IMR-90 (cell line): Measurements from ENCODE around the gene EAF1. TPM values are rescaled to one million over a fixed set of nuclear protein-coding genes. Genes with fewer than 3 reads are reported as not detected.

Experiments used
- ATAC-seq: fragments of 200-7000 bp; cut with Tn5 transposase; 2 replicates; pipeline ENCODE4 v1.9.1; 2020; ENCODE audit warnings: low read depth, mild to moderate bottlenecking, moderate library complexity
- BruUV-seq: library from RNA; stranded (reverse); fragments of 400-500 nt; replicated peaks from 2 replicates; lab custom pipeline; 2021; lab: Mats Ljungman, UMichigan
- CTCF ChIA-PET: fragments of 300-600 bp; formaldehyde crosslinking; extraction: SDS; loops from one replicate; lab custom pipeline; 2021; ENCODE audit warnings: antibody characterized with exemption; lab: Yijun Ruan, JAX
- POLR2A ChIA-PET: fragments of 300-600 bp; sonication (Branson Sonifier 250); formaldehyde crosslinking; loops from one replicate; lab custom pipeline; 2022; ENCODE audit warnings: antibody characterized with exemption; ENCODE audit not compliant: unreplicated experiment; lab: Charles Lee
- DNase-seq: peaks from one replicate; pipeline ENCODE4 v3.0.0; 2013
- H2AFZ ChIP-seq: replicated peaks from 2 replicates; pipeline ENCODE3; 2013; ENCODE audit warnings: low read length, mild to moderate bottlenecking; ENCODE audit not compliant: poor library complexity
- H2AK5ac ChIP-seq: 2 replicates; pipeline ENCODE4 v1.6.1; 2013; ENCODE audit warnings: low read depth, low read length, inconsistent platforms
- H2AK9ac ChIP-seq: replicated peaks from 2 replicates; pipeline ENCODE3; 2013; ENCODE audit warnings: mild to moderate bottlenecking, low read depth, low read length, moderate library complexity; ENCODE audit not compliant: poor library complexity
- H2BK120ac ChIP-seq: 2 replicates; pipeline ENCODE4 v1.6.1; 2013; ENCODE audit warnings: low read depth, low read length, inconsistent platforms
- H2BK15ac ChIP-seq: 3 replicates; pipeline ENCODE4 v1.6.1; 2013; ENCODE audit warnings: low read depth, low read length, inconsistent platforms
- H2BK20ac ChIP-seq: 2 replicates; pipeline ENCODE4 v1.6.1; 2013; ENCODE audit warnings: low read depth, mild to moderate bottlenecking, inconsistent platforms, low read length, moderate library complexity
- H2BK5ac ChIP-seq: 2 replicates; pipeline ENCODE4 v1.6.1; 2013; ENCODE audit warnings: mild to moderate bottlenecking, low read depth, low read length, inconsistent platforms; ENCODE audit not compliant: poor library complexity, severe bottlenecking
- H3K14ac ChIP-seq: replicated peaks from 2 replicates; pipeline ENCODE4 v1.6.1; 2013; ENCODE audit warnings: low read depth, low read length, inconsistent platforms
- H3K18ac ChIP-seq: 2 replicates; pipeline ENCODE4 v1.6.1; 2013; ENCODE audit warnings: low read depth, low read length, control low read depth
- H3K23ac ChIP-seq: 2 replicates; pipeline ENCODE4 v1.6.1; 2013; ENCODE audit warnings: low read depth, low read length, inconsistent platforms
- H3K27ac ChIP-seq: 2 replicates; pipeline ENCODE4 v1.5.1; 2013; ENCODE audit warnings: mild to moderate bottlenecking, control low read depth, low read length; ENCODE audit not compliant: insufficient read depth
- H3K27me3 ChIP-seq: 2 replicates; pipeline ENCODE4 v1.6.1; 2013; ENCODE audit warnings: low read length; ENCODE audit not compliant: control insufficient read depth, insufficient read depth
- H3K36me3 ChIP-seq: 2 replicates; pipeline ENCODE4 v1.6.1; 2013; ENCODE audit warnings: low read length, mixed read lengths; ENCODE audit not compliant: control insufficient read depth, insufficient read depth
- H3K4ac ChIP-seq: 2 replicates; pipeline ENCODE4 v1.6.1; 2013; ENCODE audit warnings: low read depth, low read length, inconsistent platforms
- H3K4me1 ChIP-seq: 2 replicates; pipeline ENCODE4 v1.6.1; 2013; ENCODE audit warnings: low read length, mixed read lengths; ENCODE audit not compliant: control insufficient read depth, insufficient read depth
- H3K4me2 ChIP-seq: 2 replicates; pipeline ENCODE4 v1.6.1; 2013; ENCODE audit warnings: low read depth, mild to moderate bottlenecking, control low read depth, low read length, moderate library complexity
- H3K4me3 ChIP-seq: 2 replicates; pipeline ENCODE4 v1.5.1; 2013; ENCODE audit warnings: low read depth, mild to moderate bottlenecking, control low read depth, low read length, moderate library complexity; ENCODE audit not compliant: insufficient read depth
- H3K56ac ChIP-seq: 2 replicates; pipeline ENCODE4 v1.6.1; 2013; ENCODE audit warnings: low read length, inconsistent platforms; ENCODE audit not compliant: insufficient read depth; ENCODE audit errors: extremely low read depth
- H3K79me1 ChIP-seq, 2 experiments: 2 replicates each; pipeline ENCODE4 v1.6.1; 2013; ENCODE audit warnings: low read length in 2 of 2, inconsistent platforms in 1 of 2, low read depth in 1 of 2
- H3K9ac ChIP-seq: 2 replicates; pipeline ENCODE4 v1.6.1; 2013; ENCODE audit warnings: low read depth, low read length, control low read depth
- H3K9me1 ChIP-seq: 2 replicates; pipeline ENCODE4 v1.6.1; 2013; ENCODE audit warnings: low read length, inconsistent platforms; ENCODE audit not compliant: insufficient read depth
- H3K9me3 ChIP-seq: 2 replicates; pipeline ENCODE4 v1.6.1; 2013; ENCODE audit warnings: low read length; ENCODE audit not compliant: control insufficient read depth, insufficient read depth
- H4K20me1 ChIP-seq: 2 replicates; pipeline ENCODE4 v1.6.1; 2013; ENCODE audit warnings: low read length, inconsistent platforms; ENCODE audit not compliant: insufficient read depth
- H4K5ac ChIP-seq: 2 replicates; pipeline ENCODE4 v1.6.1; 2013; ENCODE audit warnings: mild to moderate bottlenecking, low read depth, low read length, control low read depth
- H4K8ac ChIP-seq, 2 experiments: 2 replicates each; pipeline ENCODE4 v1.6.1; 2013; ENCODE audit warnings: low read depth in 2 of 2, low read length in 2 of 2, control low read depth in 1 of 2, inconsistent platforms in 1 of 2
- H4K91ac ChIP-seq: 2 replicates; pipeline ENCODE4 v1.6.1; 2013; ENCODE audit warnings: low read depth, low read length, inconsistent platforms; ENCODE audit not compliant: insufficient read depth
- MAFK ChIP-seq: IDR thresholded peaks from 2 replicates; pipeline ENCODE4 v1.6.1; 2012; ENCODE audit warnings: low read depth, low read length, improper control_type of control experiment
- WGBS, 2 experiments: methylation state at CpG; one replicate each; pipeline versions ENCODE4 v1.1.5 to v1.1.7; 2013; ENCODE audit warnings: missing lambda C conversion rate in 2 of 2; ENCODE audit not compliant: insufficient read length in 1 of 2; ENCODE audit errors: extremely low coverage in 2 of 2; 5-methylcytosine and 5-hydroxymethylcytosine counted together
- dilution Hi-C: fragments of 300-500 bp; cut with HindIII; formaldehyde crosslinking; loops from one replicate; pipeline ENCODE4 v1.14.3; 2018; ENCODE audit warnings: low sequenced_read_pairs; ENCODE audit not compliant: unreplicated experiment
- in situ Hi-C: fragments of 300-500 bp; cut with MboI; formaldehyde crosslinking; loops from 3 replicates; pipeline ENCODE4 v1.14.3; 2019; ENCODE audit warnings: low sequenced_read_pairs, inconsistent platforms, mixed read lengths
- intact Hi-C: fragments of 100-400 bp; cut with micrococcal nuclease; formaldehyde crosslinking; loops from 2 replicates; pipeline ENCODE4 v1.10.0; 2022
- polyA plus RNA-seq, 3 experiments: library from polyadenylated mRNA; depleted of rRNA; stranded (reverse); fragments of >200 nt; gene quantifications; 2 replicates each; pipeline ENCODE4 v1.2.3, GENCODE V29; 2012; ENCODE audit warnings: low replicate concordance in 1 of 3
- total RNA-seq: library from RNA; depleted of rRNA; stranded (reverse); fragments of >200 nt; gene quantifications from 2 replicates; pipeline ENCODE4 v1.2.3, GENCODE V29; 2012

Gene EAF1
- total and polyA plus RNA-seq, 2 of the 4 experiments (the other 2 are of a cell fraction): 7.0 to 21.3 TPM

DNA sequence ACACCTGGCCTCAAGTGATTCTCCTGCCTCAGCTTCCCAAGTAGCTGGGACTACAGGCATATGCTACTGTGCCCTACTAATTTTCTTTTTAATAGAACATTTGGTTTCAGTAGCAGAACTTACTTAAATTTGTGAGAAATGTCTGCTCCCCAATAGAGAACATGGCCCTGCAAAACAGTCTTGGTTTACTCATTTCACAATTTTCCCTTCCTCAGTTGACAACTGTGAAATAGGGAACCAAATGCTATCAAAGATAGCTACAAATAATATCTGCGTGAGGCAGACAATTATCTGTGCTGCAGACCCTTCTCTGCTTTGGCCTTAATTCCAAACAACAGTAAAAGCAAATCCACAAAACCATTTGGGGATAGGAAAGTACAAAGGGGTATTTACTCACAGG lies 22.6 kb upstream of the EAF1 start:
- no peaks in the 10 kb centered on the region for H3K79me1 ChIP-seq
- TF ChIP-seq MAFK: no peak
- H2BK15ac ChIP-seq: no peak overlapping the region
- WGBS, 2 experiments: no CpG with 5 or more reads among the region's 1 CpG
- no peak overlapping the region for H3K4ac ChIP-seq
- no peak overlapping the region for H3K14ac ChIP-seq
- H3K36me3 ChIP-seq: peaks cover 6% of the 10 kb centered on the region; the same call in 1 of the 2 replicates
- no peak overlapping the region for H3K9ac ChIP-seq
- H4K8ac ChIP-seq: no peak overlapping the region
- no peak overlapping the region for H2BK5ac ChIP-seq
- no peak overlapping the region for H3K23ac ChIP-seq
- ATAC-seq: no peak
- no peak overlapping the region for H4K5ac ChIP-seq
- no peak overlapping the region for H2AK5ac ChIP-seq
- H3K9me1 ChIP-seq: 0 out of 2 replicates have a peak, but pooled peaks cover 3% of the 10 kb centered on the region
- no peak overlapping the region for H3K4me2 ChIP-seq
- POLR2A ChIA-PET: no interaction called here
- DNase-seq: no peak
- H2BK120ac ChIP-seq: no peak overlapping the region
- H2AFZ ChIP-seq: no peak overlapping the region
- no peaks in the 10 kb centered on the region for H3K4me1 ChIP-seq
- intact Hi-C loops: loop anchor here (1.0 to 10.0 kb wide), 3 partner anchors 136 to 300 kb away; no protein-coding TSS in a partner anchor
- H3K56ac ChIP-seq: no peak overlapping the region
- BruUV-seq: no TSS peak
- no peak overlapping the region for H2BK20ac ChIP-seq
- H3K18ac ChIP-seq: no peak overlapping the region
- H4K20me1 ChIP-seq: no peaks in the 10 kb centered on the region
- no peak overlapping the region for H4K91ac ChIP-seq
- no peaks in the 10 kb centered on the region for H3K27me3 ChIP-seq
- H2AK9ac ChIP-seq: no peak overlapping the region
- in situ Hi-C loops: no loop called here
- no peak overlapping the region for H3K27ac ChIP-seq
- no peaks in the 10 kb centered on the region for H3K9me3 ChIP-seq
- CTCF ChIA-PET: interaction anchor here (0.7 to 1.9 kb wide), 10 partner anchors 15 to 296 kb away, joined by 3 to 25 read pairs (median 4); no protein-coding TSS in a partner anchor
- dilution Hi-C loops: no loop called here
- no peak overlapping the region for H3K4me3 ChIP-seq
